ENCODE data around the gene PDE6G. TPM values are rescaled to one million over a fixed set of nuclear protein-coding genes. Genes with fewer than 3 reads are reported as not detected.

The PDE6G gene
- total RNA-seq, 1 experiment from 2014 or later: 1.6 TPM

DNA sequence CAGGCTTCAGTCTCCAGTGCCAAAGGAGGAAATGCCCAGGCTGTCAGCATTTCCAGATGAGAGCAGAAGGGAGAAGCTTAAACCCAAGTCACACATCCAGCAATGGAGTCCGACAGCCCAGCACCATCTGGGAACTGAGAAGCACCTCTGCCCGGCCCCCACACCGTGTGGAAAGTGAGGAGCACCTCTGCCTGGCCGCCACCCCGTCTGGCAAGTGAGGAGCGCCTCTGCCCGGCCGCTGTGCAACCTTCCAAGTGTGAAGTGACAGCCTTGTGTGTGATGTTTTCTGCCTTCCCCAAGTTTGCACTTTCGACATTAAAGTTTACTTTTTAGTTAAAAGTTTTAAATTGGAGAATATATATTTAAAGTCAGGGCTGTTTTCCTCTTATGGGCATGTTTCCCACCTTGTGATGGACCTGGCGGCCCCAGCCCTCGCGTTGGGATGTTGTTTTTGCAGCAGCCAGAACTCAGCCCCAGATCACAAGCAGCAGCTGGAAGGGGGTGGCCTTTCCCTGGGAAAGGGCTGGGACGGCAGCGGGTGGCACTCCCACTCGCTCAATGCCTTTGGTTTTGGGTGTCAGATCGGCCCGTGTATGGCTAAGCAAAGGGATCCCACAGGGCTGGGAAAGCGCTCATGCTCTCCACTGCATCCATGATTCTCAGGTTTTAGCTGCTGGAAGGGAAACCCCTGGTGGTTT, 17.4 kb upstream of the PDE6G start:
- peaks cover 4% of the 10 kb centered on the region; the same call in 1 of the 2 replicates for H3K79me2 ChIP-seq (ENCODE audit: low read length)
- no peaks in the 10 kb centered on the region for H3K4me1 ChIP-seq (ENCODE audit: low read length)
- H3K4me3 ChIP-seq (ENCODE audit: low read length): no peak overlapping the region
- DNase-seq: no peak
- no peak overlapping the region for H2AFZ ChIP-seq (ENCODE audit: low read length)
- no peak overlapping the region for H3K27ac ChIP-seq (ENCODE audit: low read length)
- H3K9me3 ChIP-seq (ENCODE audit: low read length): no peaks in the 10 kb centered on the region
- peaks cover 20% of the 10 kb centered on the region for H3K36me3 ChIP-seq (ENCODE audit: insufficient read depth, low read length)
- no peak overlapping the region for H3K4me2 ChIP-seq (ENCODE audit: low read depth, low read length, poor library complexity, severe bottlenecking)
- no peaks in the 10 kb centered on the region for H3K27me3 ChIP-seq (ENCODE audit: low read length)
- H4K20me1 ChIP-seq (ENCODE audit: insufficient read depth, low read depth, low read length): no peaks in the 10 kb centered on the region
- H3K9me2 ChIP-seq (replicated peaks; ENCODE audit: insufficient read depth, low read length): no peaks in the 10 kb centered on the region
- H3K9ac ChIP-seq (ENCODE audit: low read length): no peak overlapping the region

DNA sequence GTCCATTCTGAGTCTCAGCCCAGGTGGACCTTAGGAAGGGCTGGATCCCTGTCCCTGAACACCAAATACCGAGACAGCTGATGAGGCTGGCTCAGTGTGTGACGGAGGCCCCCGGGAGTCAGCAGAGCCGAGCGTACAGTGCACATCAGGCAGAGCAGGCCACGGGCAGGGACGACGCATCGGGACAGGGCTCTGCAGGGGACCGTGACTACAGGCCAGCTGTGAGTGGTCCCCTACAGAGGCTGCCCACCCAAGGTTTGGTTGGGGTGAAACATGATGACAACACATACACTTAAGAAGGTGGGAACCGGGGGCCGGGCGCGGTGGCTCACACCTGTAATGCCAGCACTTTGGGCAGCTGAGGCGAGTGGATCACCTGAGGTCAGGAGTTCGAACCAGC, 16.6 kb upstream of the PDE6G start:
- peaks cover 6% of the 10 kb centered on the region for H3K4me1 ChIP-seq (ENCODE audit: low read length)
- H3K4me3 ChIP-seq (ENCODE audit: low read length): no peak overlapping the region
- no peaks in the 10 kb centered on the region for H4K20me1 ChIP-seq (ENCODE audit: insufficient read depth, low read depth, low read length)
- no peak overlapping the region for H3K27ac ChIP-seq (ENCODE audit: low read length)
- H3K9ac ChIP-seq (ENCODE audit: low read length): no peak overlapping the region
- H3K36me3 ChIP-seq (ENCODE audit: insufficient read depth, low read length): peaks cover 27% of the 10 kb centered on the region
- H3K9me3 ChIP-seq (ENCODE audit: low read length): no peaks in the 10 kb centered on the region
- no peak for DNase-seq
- no peaks in the 10 kb centered on the region for H3K9me2 ChIP-seq (replicated peaks; ENCODE audit: insufficient read depth, low read length)
- H2AFZ ChIP-seq (ENCODE audit: low read length): no peak overlapping the region
- no peak overlapping the region for H3K4me2 ChIP-seq (ENCODE audit: low read depth, low read length, poor library complexity, severe bottlenecking)
- H3K79me2 ChIP-seq (ENCODE audit: low read length): peaks cover 12% of the 10 kb centered on the region
- H3K27me3 ChIP-seq (ENCODE audit: low read length): no peaks in the 10 kb centered on the region

DNA sequence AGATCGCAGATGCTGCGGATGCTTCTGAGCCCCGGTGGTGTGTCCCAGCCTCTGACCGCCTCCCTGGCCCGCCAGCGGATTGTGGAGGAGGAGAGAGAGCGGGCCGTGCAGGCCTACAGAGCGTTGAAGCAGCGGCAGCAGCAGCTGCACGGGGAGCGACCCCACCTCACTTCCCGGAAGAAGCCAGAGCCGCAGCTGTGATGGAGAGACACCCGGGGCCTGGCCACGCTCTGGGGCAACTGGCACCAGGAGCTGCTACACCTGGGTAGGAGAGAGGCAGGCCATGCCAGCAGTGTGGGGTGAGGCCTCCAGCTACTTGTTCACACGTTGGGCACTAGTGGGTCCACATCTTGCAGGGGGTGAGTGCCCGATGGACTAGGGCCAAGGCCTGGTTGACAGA, 16.2 kb upstream of the PDE6G start:
- H2AFZ ChIP-seq (ENCODE audit: low read length): no peak overlapping the region
- no peak overlapping the region for H3K9ac ChIP-seq (ENCODE audit: low read length)
- no peak for DNase-seq
- no peaks in the 10 kb centered on the region for H3K9me3 ChIP-seq (ENCODE audit: low read length)
- peaks cover 30% of the 10 kb centered on the region for H3K36me3 ChIP-seq (ENCODE audit: insufficient read depth, low read length)
- H3K27ac ChIP-seq (ENCODE audit: low read length): no peak overlapping the region
- no peak overlapping the region for H3K4me3 ChIP-seq (ENCODE audit: low read length)
- H3K9me2 ChIP-seq (replicated peaks; ENCODE audit: insufficient read depth, low read length): no peaks in the 10 kb centered on the region
- H3K4me1 ChIP-seq (ENCODE audit: low read length): peaks cover 10% of the 10 kb centered on the region
- H3K4me2 ChIP-seq (ENCODE audit: low read depth, low read length, poor library complexity, severe bottlenecking): no peak overlapping the region
- H3K79me2 ChIP-seq (ENCODE audit: low read length): peaks cover 16% of the 10 kb centered on the region
- H4K20me1 ChIP-seq (ENCODE audit: insufficient read depth, low read depth, low read length): no peaks in the 10 kb centered on the region
- H3K27me3 ChIP-seq (ENCODE audit: low read length): no peaks in the 10 kb centered on the region

DNA sequence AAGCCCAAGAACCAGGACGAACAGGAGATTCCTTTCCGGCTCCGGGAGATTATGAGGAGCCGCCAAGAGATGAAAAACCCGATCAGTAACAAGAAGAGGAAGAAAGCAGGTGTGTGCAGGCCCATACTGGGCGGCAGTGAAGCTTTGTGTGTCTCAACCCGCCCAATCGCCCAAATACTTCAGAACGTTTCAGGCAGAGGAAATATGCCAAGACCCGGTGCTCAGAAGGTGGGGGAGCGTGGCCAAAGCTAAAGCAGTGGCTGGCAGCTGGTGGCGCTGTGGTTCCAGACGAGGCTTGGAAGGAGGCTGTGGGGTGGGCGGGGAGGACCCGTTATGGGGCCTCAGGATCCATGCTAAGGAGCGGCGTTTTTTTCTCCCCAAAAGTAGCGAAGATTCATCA, 11.4 kb upstream of the PDE6G start:
- peak overlapping the region; percentile 96 for H3K4me3 ChIP-seq (ENCODE audit: low read length)
- peak overlapping the region; percentile 99 for H3K9ac ChIP-seq (ENCODE audit: low read length)
- H3K79me2 ChIP-seq (ENCODE audit: low read length): peaks cover 43% of the 10 kb centered on the region
- peaks cover 43% of the 10 kb centered on the region for H3K36me3 ChIP-seq (ENCODE audit: insufficient read depth, low read length)
- peak; percentile 57 for DNase-seq
- no peaks in the 10 kb centered on the region for H3K9me3 ChIP-seq (ENCODE audit: low read length)
- H3K4me1 ChIP-seq (ENCODE audit: low read length): peaks cover 24% of the 10 kb centered on the region
- H3K27ac ChIP-seq (ENCODE audit: low read length): no peak overlapping the region
- no peaks in the 10 kb centered on the region for H3K27me3 ChIP-seq (ENCODE audit: low read length)
- H2AFZ ChIP-seq (ENCODE audit: low read length): no peak overlapping the region
- no peaks in the 10 kb centered on the region for H3K9me2 ChIP-seq (replicated peaks; ENCODE audit: insufficient read depth, low read length)
- peak overlapping the region; percentile 97 for H3K4me2 ChIP-seq (ENCODE audit: low read depth, low read length, poor library complexity, severe bottlenecking)
- no peaks in the 10 kb centered on the region for H4K20me1 ChIP-seq (ENCODE audit: insufficient read depth, low read depth, low read length)

DNA sequence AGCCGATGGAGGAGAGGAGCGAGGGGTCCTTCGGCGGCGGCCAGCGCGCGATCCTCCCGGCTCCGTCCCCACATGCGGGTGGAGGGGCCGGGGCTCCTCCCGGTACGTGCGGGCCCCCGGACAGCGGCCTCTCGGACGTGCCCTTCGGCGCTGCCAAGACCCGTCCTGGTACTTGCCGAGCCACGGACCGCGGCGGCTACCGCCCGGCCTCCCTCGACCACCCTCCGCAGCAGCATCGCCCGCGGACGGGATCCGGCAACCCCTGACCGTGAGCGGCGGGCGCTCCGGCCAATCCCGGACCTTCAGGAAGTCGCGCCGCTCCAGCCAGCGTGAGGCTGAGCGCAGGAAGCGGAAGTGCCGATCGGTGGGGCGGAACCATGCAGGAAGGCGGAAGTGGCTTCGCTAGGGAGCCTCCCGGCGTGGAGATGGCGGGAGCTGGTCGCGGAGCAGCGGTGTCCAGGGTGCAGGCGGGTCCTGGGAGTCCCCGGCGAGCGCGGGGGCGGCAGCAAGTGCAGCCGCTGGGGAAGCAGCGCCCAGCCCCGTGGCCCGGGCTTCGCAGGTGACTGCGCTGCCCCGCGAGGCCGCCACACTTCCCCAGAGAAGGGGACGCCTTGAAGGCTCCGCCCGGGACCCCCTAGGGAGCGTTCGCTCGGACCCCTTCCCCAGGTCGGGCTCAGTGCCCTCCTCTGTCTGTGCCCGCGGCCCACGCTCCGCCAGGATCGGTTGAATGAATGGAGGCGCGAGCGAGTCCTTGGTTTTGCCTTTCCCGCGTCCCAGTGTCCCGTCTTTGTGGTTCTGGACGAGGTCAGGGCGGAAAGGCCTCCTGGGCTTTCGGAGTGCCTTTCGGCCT, 10.2 kb upstream of the PDE6G start, which contains the start of the genes CCDC137 and OXLD1:
TSS of gene CCDC137 (plus strand) at position 396 of the 850 bp plus-strand sequence. CDS start at position 426, 30 bp downstream.
TSS of gene OXLD1 (minus strand) at position 264 of the 850 bp plus-strand sequence. CDS start at position 236, 28 bp downstream.
- Histone ChIP-seq H3K4me3 (ENCODE audit: low read length) (peak within 1 kb of the TSS; percentile 96), H3K36me3 (ENCODE audit: insufficient read depth, low read length) (peaks cover 41% of the 10 kb centered on the region), H3K4me2 (ENCODE audit: low read depth, low read length, poor library complexity, severe bottlenecking) (peak within 1 kb of the TSS; percentile 97), H3K9me3 (ENCODE audit: low read length) (no peaks in the 10 kb centered on the region), H3K27ac (ENCODE audit: low read length) (peak within 1 kb of the TSS; percentile 86), H4K20me1 (ENCODE audit: insufficient read depth, low read depth, low read length) (no peaks in the 10 kb centered on the region), H2AFZ (ENCODE audit: low read length) (no peak within 1 kb of the TSS), H3K4me1 (ENCODE audit: low read length) (peaks cover 24% of the 10 kb centered on the region), H3K27me3 (ENCODE audit: low read length) (no peaks in the 10 kb centered on the region), H3K79me2 (ENCODE audit: low read length) (peaks cover 43% of the 10 kb centered on the region), H3K9ac (ENCODE audit: low read length) (peak within 1 kb of the TSS; percentile 99), H3K9me2 (replicated peaks; ENCODE audit: insufficient read depth, low read length) (no peaks in the 10 kb centered on the region)
- DNase-seq: peak; percentile 99

DNA sequence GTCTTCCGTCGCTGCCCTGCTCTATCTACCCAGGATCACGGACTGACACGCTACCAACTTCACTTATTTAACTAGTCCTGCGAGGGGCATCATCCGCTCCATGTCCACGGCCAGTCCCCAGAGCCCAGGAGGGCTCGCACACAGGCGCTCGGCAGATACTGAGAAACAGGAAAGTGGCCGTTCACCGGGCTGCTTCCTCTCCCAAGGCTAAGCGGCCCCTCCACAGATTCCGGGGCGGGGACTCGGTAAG, 9.7 kb upstream of the PDE6G start:
- Histone ChIP-seq H3K36me3 (ENCODE audit: insufficient read depth, low read length) (peaks cover 37% of the 10 kb centered on the region), H3K9ac (ENCODE audit: low read length) (peak overlapping the region; percentile 99), H3K4me1 (ENCODE audit: low read length) (peaks cover 24% of the 10 kb centered on the region), H2AFZ (ENCODE audit: low read length) (no peak overlapping the region), H3K79me2 (ENCODE audit: low read length) (peaks cover 43% of the 10 kb centered on the region), H3K4me2 (ENCODE audit: low read depth, low read length, poor library complexity, severe bottlenecking) (peak overlapping the region; percentile 97), H3K9me2 (replicated peaks; ENCODE audit: insufficient read depth, low read length) (no peaks in the 10 kb centered on the region), H3K27ac (ENCODE audit: low read length) (peak overlapping the region; percentile 86), H3K9me3 (ENCODE audit: low read length) (no peaks in the 10 kb centered on the region), H3K27me3 (ENCODE audit: low read length) (no peaks in the 10 kb centered on the region), H4K20me1 (ENCODE audit: insufficient read depth, low read depth, low read length) (no peaks in the 10 kb centered on the region), H3K4me3 (ENCODE audit: low read length) (peak overlapping the region; percentile 96)
- peak; percentile 70 for DNase-seq

DNA sequence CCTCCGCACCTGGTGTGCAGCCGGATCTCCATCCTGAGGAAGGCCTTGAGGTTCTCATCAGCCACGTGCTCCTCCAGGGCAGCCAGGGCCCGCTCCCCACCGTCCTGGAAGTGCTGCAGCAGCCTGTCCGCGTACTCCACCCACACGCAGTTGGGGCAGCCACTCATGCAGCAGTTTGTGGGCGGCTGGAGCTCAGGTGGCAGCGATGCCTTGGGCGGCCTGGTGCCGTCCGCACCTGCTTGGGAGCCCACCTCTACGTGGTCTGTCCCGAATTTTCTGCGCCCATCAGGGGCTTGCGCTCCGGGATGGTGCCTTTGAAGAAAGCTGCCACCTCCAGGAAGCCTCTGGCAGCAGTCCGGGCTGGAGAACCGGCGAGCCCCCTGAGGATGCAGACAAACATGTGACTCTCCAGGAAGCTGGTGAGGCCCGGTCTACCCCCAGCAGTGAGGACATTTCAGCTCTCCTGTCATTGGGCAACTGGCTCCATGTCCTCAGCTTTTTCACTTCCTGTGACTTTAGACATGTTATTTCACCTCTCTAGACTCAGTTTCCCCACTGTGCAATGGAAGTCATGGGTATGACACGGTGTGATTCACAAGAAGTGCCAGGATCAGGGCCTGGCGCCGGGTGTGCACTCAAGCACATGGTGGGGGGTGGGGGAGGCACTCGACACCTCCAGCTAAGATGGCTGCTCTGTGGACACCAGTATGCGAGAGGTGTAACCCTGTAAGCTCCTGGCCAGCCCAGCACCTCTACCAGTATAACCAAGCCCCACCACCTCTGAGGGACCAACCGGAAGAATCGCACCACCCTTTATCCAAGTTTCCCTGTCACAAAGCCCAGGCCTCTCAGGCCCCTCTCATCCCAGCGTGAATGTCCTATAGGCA, 9.1 kb upstream of the PDE6G start:
- Histone ChIP-seq H3K9ac (ENCODE audit: low read length) (peak overlapping the region; percentile 99), H3K4me1 (ENCODE audit: low read length) (peaks cover 24% of the 10 kb centered on the region), H3K27ac (ENCODE audit: low read length) (peak overlapping the region; percentile 86), H3K4me2 (ENCODE audit: low read depth, low read length, poor library complexity, severe bottlenecking) (peak overlapping the region; percentile 97), H3K9me3 (ENCODE audit: low read length) (no peaks in the 10 kb centered on the region), H4K20me1 (ENCODE audit: insufficient read depth, low read depth, low read length) (no peaks in the 10 kb centered on the region), H3K36me3 (ENCODE audit: insufficient read depth, low read length) (peaks cover 35% of the 10 kb centered on the region), H2AFZ (ENCODE audit: low read length) (no peak overlapping the region), H3K79me2 (ENCODE audit: low read length) (peaks cover 43% of the 10 kb centered on the region), H3K4me3 (ENCODE audit: low read length) (peak overlapping the region; percentile 96), H3K27me3 (ENCODE audit: low read length) (no peaks in the 10 kb centered on the region), H3K9me2 (replicated peaks; ENCODE audit: insufficient read depth, low read length) (no peaks in the 10 kb centered on the region)
- peak; percentile 88 for DNase-seq

Data from Karpas-422 (cell line).